SU-DHL-6 (cell line): Measurements from ENCODE around the gene P3H1.

Source experiments
- H2AFZ ChIP-seq: fragments of 200-600 bp; sonication (generic); 2 replicates; pipeline ENCODE4 v1.6.1; 2014; ENCODE audit warnings: low read depth, mild to moderate bottlenecking, moderate library complexity, mixed read lengths, antibody characterized with exemption, low read length; ENCODE audit not compliant: severe bottlenecking
- H3F3A ChIP-seq: fragments of 200-600 bp; shearing (Covaris generic); 2 replicates; pipeline ENCODE4 v1.6.0; 2016; ENCODE audit warnings: antibody characterized with exemption, mild to moderate bottlenecking; ENCODE audit not compliant: insufficient read depth
- H3K27ac ChIP-seq: fragments of 200-600 bp; sonication (generic); 2 replicates; pipeline ENCODE4 v1.5.1; 2016; ENCODE audit warnings: low read depth, mild to moderate bottlenecking, low read length, moderate library complexity, mixed read lengths
- H3K27me3 ChIP-seq: fragments of 200-600 bp; sonication (generic), shearing (Covaris generic); 2 replicates; pipeline ENCODE4 v1.6.0; 2014; ENCODE audit warnings: mild to moderate bottlenecking, low read length
- H3K36me3 ChIP-seq: fragments of 200-600 bp; sonication (generic); 2 replicates; pipeline ENCODE4 v1.6.1; 2014; ENCODE audit warnings: mild to moderate bottlenecking, low read length, mixed read lengths
- H3K4me2 ChIP-seq: fragments of 300-600, 200-600 bp; shearing (Covaris generic), sonication (generic); 2 replicates; pipeline ENCODE4 v1.6.0; 2014; ENCODE audit warnings: low read length, low read depth, mild to moderate bottlenecking; ENCODE audit not compliant: poor library complexity, severe bottlenecking
- H3K4me3 ChIP-seq: fragments of 200-600 bp; sonication (generic); 2 replicates; pipeline ENCODE4 v1.5.1; 2014; ENCODE audit warnings: antibody characterized with exemption, low read length, mild to moderate bottlenecking, mixed read lengths; ENCODE audit not compliant: insufficient read depth, poor library complexity, severe bottlenecking
- H3K79me2 ChIP-seq: fragments of 200-600 bp; sonication (generic); 2 replicates; pipeline ENCODE4 v1.6.1; 2014; ENCODE audit warnings: mild to moderate bottlenecking, low read length, moderate library complexity; ENCODE audit not compliant: insufficient read depth
- H3K9ac ChIP-seq: fragments of 200-600 bp; sonication (generic); 2 replicates; pipeline ENCODE4 v1.7.0; 2014; ENCODE audit warnings: mild to moderate bottlenecking, low read length
- H3K9me2 ChIP-seq: fragments of 200-600 bp; sonication (generic); replicated peaks from 2 replicates; pipeline ENCODE4 v1.6.1; 2014; ENCODE audit warnings: low read length; ENCODE audit not compliant: insufficient read depth
- H3K9me3 ChIP-seq: fragments of 200-600 bp; sonication (generic); 2 replicates; pipeline ENCODE4 v1.6.1; 2014; ENCODE audit warnings: low read length, mixed read lengths; ENCODE audit not compliant: insufficient read depth
- H4K20me1 ChIP-seq: fragments of 200-600 bp; sonication (generic); 2 replicates; pipeline ENCODE4 v1.6.1; 2014; ENCODE audit warnings: low read depth, mild to moderate bottlenecking, antibody characterized with exemption, low read length, moderate library complexity, mixed read lengths
- EZH2phosphoT487 ChIP-seq: fragments of 200-600 bp; sonication (generic), shearing (Covaris generic); conservative IDR thresholded peaks from 2 replicates; pipeline ENCODE4 v1.6.1; 2018; ENCODE audit warnings: mild to moderate bottlenecking, antibody characterized with exemption, low read length, moderate library complexity, mixed read lengths
- TF ChIP-seq, protein P1 (sequence below): fragments of 200-600 bp; sonication (generic); IDR thresholded peaks from one replicate; pipeline ENCODE4 v1.5.1; 2017; ENCODE audit warnings: antibody characterized with exemption, mild to moderate bottlenecking, low read length, moderate library complexity; ENCODE audit not compliant: insufficient read depth, poor library complexity, severe bottlenecking

The P3H1 gene

DNA sequence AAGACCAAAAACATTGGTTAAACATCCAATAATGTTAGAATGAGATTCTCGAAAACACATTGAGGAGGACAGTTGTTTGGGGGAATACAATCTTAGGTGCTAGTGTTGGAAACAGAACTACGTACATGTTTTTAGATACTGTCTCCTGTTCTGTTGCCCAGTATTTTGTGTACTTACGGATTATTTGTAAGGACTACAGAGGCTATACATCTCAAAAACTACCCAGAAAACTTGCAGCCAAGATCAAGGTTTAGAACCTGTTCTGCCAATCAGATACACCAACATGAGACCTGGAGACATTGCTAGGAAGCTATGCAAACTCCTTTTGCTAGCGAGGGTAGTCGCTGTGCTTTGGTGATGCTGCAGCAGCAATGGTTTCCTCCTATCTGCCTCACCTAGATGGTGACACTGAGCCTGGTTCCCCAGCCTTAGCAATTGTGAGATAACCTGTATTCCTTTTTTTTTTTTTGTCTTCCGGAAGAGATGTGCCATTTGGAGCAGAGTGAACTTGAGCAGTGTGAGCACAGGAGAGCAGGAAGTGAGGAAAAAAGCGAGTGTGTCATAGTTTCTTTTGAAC is 62.9 kb downstream of the P3H1 start:
- Histone ChIP-seq H3K4me3 (no peak overlapping the region), H3K36me3 (peaks cover 45% of the 10 kb centered on the region), H3K27me3 (no peaks in the 10 kb centered on the region), H3K4me2 (no peak overlapping the region), H3K79me2 (peaks cover 22% of the 10 kb centered on the region), H3K9me3 (no peaks in the 10 kb centered on the region), H2AFZ (no peak overlapping the region), H3K27ac (no peak overlapping the region), H3F3A (peaks cover 28% of the 10 kb centered on the region), H3K9ac (no peak overlapping the region), H4K20me1 (peaks cover 27% of the 10 kb centered on the region), H3K9me2 (no peaks in the 10 kb centered on the region)
- TF ChIP-seq EZH2phosphoT487 = no peak
- TF ChIP-seq, protein P1, sequence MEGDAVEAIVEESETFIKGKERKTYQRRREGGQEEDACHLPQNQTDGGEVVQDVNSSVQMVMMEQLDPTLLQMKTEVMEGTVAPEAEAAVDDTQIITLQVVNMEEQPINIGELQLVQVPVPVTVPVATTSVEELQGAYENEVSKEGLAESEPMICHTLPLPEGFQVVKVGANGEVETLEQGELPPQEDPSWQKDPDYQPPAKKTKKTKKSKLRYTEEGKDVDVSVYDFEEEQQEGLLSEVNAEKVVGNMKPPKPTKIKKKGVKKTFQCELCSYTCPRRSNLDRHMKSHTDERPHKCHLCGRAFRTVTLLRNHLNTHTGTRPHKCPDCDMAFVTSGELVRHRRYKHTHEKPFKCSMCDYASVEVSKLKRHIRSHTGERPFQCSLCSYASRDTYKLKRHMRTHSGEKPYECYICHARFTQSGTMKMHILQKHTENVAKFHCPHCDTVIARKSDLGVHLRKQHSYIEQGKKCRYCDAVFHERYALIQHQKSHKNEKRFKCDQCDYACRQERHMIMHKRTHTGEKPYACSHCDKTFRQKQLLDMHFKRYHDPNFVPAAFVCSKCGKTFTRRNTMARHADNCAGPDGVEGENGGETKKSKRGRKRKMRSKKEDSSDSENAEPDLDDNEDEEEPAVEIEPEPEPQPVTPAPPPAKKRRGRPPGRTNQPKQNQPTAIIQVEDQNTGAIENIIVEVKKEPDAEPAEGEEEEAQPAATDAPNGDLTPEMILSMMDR = no peak

DNA sequence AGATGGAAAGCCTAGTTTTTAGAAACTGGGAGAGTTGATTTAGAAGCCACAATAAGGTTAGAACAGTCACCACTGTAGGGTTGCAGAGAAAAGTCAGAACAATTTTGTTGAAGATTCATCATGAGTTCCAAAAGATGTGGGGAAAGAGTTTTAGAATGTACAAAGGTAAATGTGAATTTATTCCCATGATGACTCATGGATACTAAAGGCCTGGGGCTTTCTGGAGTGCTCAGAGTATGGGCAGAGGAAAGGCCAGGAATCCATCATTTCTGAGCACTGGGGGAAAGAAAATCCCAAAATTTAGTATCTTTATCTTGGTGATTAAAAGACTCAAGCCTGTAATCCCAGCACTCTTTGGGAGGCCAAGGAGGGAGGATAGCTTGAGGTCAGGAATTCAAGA is 66.8 kb downstream of the P3H1 start:
- H3K27ac ChIP-seq = no peak overlapping the region
- peaks cover 45% of the 10 kb centered on the region for H3F3A ChIP-seq
- H3K4me3 ChIP-seq = no peak overlapping the region
- no peak overlapping the region for H3K9ac ChIP-seq
- H2AFZ ChIP-seq = no peak overlapping the region
- H3K9me3 ChIP-seq = no peaks in the 10 kb centered on the region
- no peak overlapping the region for H3K4me2 ChIP-seq
- no peaks in the 10 kb centered on the region for H3K9me2 ChIP-seq
- TF ChIP-seq, protein P1 = no peak
- TF ChIP-seq EZH2phosphoT487 = no peak
- peaks cover 61% of the 10 kb centered on the region for H4K20me1 ChIP-seq
- H3K27me3 ChIP-seq = no peaks in the 10 kb centered on the region
- H3K79me2 ChIP-seq = peaks cover 55% of the 10 kb centered on the region
- H3K36me3 ChIP-seq = peaks cover 74% of the 10 kb centered on the region

DNA sequence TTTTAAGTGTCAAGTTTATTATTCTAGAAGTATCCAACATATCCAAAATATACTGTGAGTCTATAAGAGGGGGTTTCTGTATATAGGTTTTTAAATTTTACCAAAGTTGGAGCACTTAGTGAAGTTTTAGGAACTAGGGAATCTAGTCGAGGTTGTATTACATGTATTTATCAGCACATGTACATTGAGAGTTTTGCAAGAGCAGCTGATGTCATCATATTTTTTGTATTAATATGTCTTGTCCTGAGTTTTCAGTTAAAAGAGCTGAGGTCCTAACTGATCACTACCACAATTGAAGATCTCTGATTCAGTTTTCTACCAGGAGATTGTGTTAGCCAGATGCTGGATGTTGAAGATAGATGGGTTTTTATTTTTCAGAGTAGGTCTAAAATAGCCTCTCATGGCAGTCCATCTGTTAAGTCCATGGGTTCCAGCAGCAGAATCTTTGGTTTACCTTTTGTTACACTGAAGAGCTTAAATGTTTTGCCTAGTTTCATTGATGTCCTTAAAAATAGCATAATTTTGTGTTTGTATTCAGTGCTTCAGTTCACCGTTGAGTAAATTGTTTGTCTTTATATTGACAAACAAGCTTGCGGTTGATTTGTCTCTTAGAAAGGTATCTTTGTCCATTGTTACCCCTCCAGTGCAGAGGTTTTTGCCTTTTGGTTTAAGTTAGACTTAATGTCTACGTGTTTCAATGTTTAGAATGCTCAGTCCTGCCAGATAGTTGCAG is 68.6 kb downstream of the P3H1 start:
- Histone ChIP-seq H3K79me2 (peaks cover 68% of the 10 kb centered on the region), H3K9me2 (no peaks in the 10 kb centered on the region), H3K27me3 (no peaks in the 10 kb centered on the region), H3K4me3 (no peak overlapping the region), H3K9ac (no peak overlapping the region), H4K20me1 (peaks cover 73% of the 10 kb centered on the region), H3K27ac (no peak overlapping the region), H3K4me2 (no peak overlapping the region), H3K36me3 (peaks cover 82% of the 10 kb centered on the region), H3F3A (peaks cover 41% of the 10 kb centered on the region), H2AFZ (no peak overlapping the region), H3K9me3 (no peaks in the 10 kb centered on the region)
- TF ChIP-seq EZH2phosphoT487 = no peak
- TF ChIP-seq, protein P1 = no peak
